Esophagus muscularis mucosa (tissue), 3 donors: ENCODE data around the gene CFAP157.

Experiments used
- EP300 ChIP-seq: sonication (generic); formaldehyde crosslinking; IDR thresholded peaks from one replicate; pipeline ENCODE4 v1.6.1; 2017; ENCODE audit warnings: antibody characterized with exemption
- TF ChIP-seq, protein P1 (sequence below), 3 experiments: fragments of 200-600 bp in 2 of 3; fragments of 450-650 bp in 1 of 3; sonication (generic) in 2 of 3; IDR thresholded peaks; one replicate each; pipeline ENCODE4 v1.5.1; 2017 to 2019; ENCODE audit warnings: antibody characterized with exemption in 3 of 3, mild to moderate bottlenecking in 2 of 3, moderate library complexity in 1 of 3

DNA sequence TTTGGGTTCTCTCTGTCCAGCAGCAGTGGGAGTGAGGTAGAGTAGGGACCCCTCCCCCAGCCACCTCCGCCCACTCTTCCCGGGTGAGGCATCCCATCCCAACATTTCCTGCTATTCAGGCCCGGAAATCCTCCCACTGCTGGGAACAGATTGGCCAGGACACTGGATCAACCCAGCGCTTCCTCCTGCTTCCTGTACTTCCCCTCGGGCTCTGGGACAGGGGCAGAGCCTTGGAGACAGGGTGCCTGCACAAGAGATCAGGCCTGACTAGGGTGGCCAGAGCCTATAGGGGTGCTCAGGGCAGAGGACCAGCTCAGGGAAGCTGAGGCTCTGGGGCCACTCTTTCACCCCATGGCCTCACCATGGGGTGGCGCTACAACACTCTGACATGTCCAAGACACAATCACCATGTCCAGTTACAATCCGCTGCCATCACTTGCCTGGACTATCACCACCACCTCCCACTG, 57.2 kb downstream of the CFAP157 start:
- TF ChIP-seq, protein P1, sequence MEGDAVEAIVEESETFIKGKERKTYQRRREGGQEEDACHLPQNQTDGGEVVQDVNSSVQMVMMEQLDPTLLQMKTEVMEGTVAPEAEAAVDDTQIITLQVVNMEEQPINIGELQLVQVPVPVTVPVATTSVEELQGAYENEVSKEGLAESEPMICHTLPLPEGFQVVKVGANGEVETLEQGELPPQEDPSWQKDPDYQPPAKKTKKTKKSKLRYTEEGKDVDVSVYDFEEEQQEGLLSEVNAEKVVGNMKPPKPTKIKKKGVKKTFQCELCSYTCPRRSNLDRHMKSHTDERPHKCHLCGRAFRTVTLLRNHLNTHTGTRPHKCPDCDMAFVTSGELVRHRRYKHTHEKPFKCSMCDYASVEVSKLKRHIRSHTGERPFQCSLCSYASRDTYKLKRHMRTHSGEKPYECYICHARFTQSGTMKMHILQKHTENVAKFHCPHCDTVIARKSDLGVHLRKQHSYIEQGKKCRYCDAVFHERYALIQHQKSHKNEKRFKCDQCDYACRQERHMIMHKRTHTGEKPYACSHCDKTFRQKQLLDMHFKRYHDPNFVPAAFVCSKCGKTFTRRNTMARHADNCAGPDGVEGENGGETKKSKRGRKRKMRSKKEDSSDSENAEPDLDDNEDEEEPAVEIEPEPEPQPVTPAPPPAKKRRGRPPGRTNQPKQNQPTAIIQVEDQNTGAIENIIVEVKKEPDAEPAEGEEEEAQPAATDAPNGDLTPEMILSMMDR (IDR thresholded peaks at IDR 0.05): peak in 2 of 3 experiments; percentile 28 to 37
- TF ChIP-seq EP300: peak; percentile 67
